Heart right ventricle (tissue), 16 donors: ENCODE results near the gene IGSF8. TPM values are rescaled to one million over a fixed set of nuclear protein-coding genes. Genes with fewer than 3 reads are reported as not detected.

ENCODE experiments used
- ATAC-seq, 8 donors: fragments of 200-7000 bp; cut with Tn5 transposase; one replicate each; pipeline ENCODE4 v1.9.1; 2020; ENCODE audit warnings: mild to moderate bottlenecking in 8 of 8, moderate library complexity in 8 of 8, moderate number of reproducible peaks in 1 of 8
- DNase-seq, 2 donors: peaks; one replicate each; pipeline ENCODE4 v3.0.0-alpha.2; 2020
- H3K27ac ChIP-seq, 10 donors: fragments of 200-600 bp; sonication (generic) in 2 of 10; one replicate each; pipeline versions ENCODE4 v1.5.0 to v1.8.0; 2020 to 2022; ENCODE audit warnings: mild to moderate bottlenecking in 3 of 10
- H3K27me3 ChIP-seq, 7 donors: fragments of 200-600 bp; one replicate each; pipeline ENCODE4 v1.8.0; 2021 to 2022; ENCODE audit warnings: mild to moderate bottlenecking in 2 of 7
- H3K36me3 ChIP-seq, 9 donors: fragments of 200-600 bp; sonication (generic) in 1 of 9; one replicate each; pipeline versions ENCODE4 v1.5.0 to v1.8.0; 2020 to 2022; ENCODE audit warnings: mild to moderate bottlenecking in 2 of 9
- H3K4me1 ChIP-seq, 9 donors: fragments of 200-600 bp; sonication (generic) in 1 of 9; one replicate each; pipeline versions ENCODE4 v1.5.0 to v1.8.0; 2020 to 2022; ENCODE audit warnings: mild to moderate bottlenecking in 4 of 9
- H3K4me3 ChIP-seq, 10 donors: fragments of 200-600 bp; sonication (generic) in 2 of 10; one replicate each; pipeline versions ENCODE4 v1.5.0 to v1.8.0; 2020 to 2022; ENCODE audit warnings: mild to moderate bottlenecking in 7 of 10, moderate library complexity in 2 of 10
- H3K9me3 ChIP-seq, 11 donors: fragments of 200-600 bp in 10 of 11; sonication (generic) in 2 of 11; one replicate each; pipeline versions ENCODE4 v1.5.0 to v1.8.0; 2013 to 2022; ENCODE audit warnings: mild to moderate bottlenecking in 2 of 11, control low read depth in 1 of 11, moderate library complexity in 1 of 11
- CTCF ChIP-seq, 9 donors: fragments of 200-600 bp; sonication (generic) in 2 of 9; IDR thresholded peaks; one replicate each; pipeline versions ENCODE4 v1.5.0 to v1.8.0; 2021 to 2022; ENCODE audit warnings: antibody characterized with exemption in 9 of 9, mild to moderate bottlenecking in 5 of 9, moderate library complexity in 1 of 9
- WGBS, 2 donors: extraction: QIAGEN DNeasy Blood & Tissue Kit; methylation state at CpG; one replicate each; pipeline ENCODE4 v1.1.7; 2013; ENCODE audit warnings: inconsistent platforms in 1 of 2; 5-methylcytosine and 5-hydroxymethylcytosine counted together
- intact Hi-C, 10 donors: fragments of 100-400 bp; cut with DNase I; formaldehyde crosslinking; loops; one replicate each; pipeline versions ENCODE4 v1.11.1 to v1.14.2; 2022
- long read RNA-seq, 3 donors: library from polyadenylated mRNA; unstranded; transcript quantifications; one replicate each; pipeline ENCODE4 v2.0.0, GENCODE V29; 2020 to 2021
- polyA plus RNA-seq, 2 donors: library from polyadenylated mRNA; stranded (reverse); fragments of 200-250 nt; gene quantifications; one replicate each; pipeline ENCODE4 v1.2.3, GENCODE V29; 2013
- total RNA-seq, 10 donors: library from RNA; stranded (reverse); fragmentation: NEBNext Ultra II Directional in 3 of 10; extraction: Animal tissue kit (Norgen Biotek cat#: 25700) in 3 of 10; gene quantifications; one replicate each; pipeline versions ENCODE4 v1.2.1 to v1.2.4, GENCODE V29; 2021 to 2023
- donor health status: Arrhythmogenic right ventricular cardiomyopathy.
- donor health status: ischemic (EF 13 %, LVEDD 7.1; RV severe dilation, severe dysfunction).
- donor health status: healthy with polysubstance abuse.
- donor health status: DM: no; HTN: yes; CAD: no.
- donor health status: DM: no; HTN: no; CAD: no.
- donor health status: ischemic (EF 25% LVEDD 6.9; RV normal size, moderate dysfunction).
- donor health status: ischemic (EF 25% LVEDD 5.7; RV mildly dilated, moderate dysfunction).
- donor health status: healthy.
- donor health status: DM: yes; HTN: yes; CAD: no.
- donor health status: Ischemic cardiomyopathy.
- donor health status: ischemic (EF 35%, LVEDD 5.7; RV mildly dilated, moderate dysfunction).
- donor health status: nonischemic (EF 11% LVEDD 7.7; RV severe dilation, severe dysfunction).
- donor health status: DM: yes; HTN: yes; CAD: no.
- donor health status: PGD.
- donor health status: ischemic (EF 29% LVEDD 5.4; RV normal size, mild dysfunction).
- donor health status: nonischemic (EF 23%, LVEDD 6.1; RV moderate dilation, normal function).

Gene IGSF8, protein sequence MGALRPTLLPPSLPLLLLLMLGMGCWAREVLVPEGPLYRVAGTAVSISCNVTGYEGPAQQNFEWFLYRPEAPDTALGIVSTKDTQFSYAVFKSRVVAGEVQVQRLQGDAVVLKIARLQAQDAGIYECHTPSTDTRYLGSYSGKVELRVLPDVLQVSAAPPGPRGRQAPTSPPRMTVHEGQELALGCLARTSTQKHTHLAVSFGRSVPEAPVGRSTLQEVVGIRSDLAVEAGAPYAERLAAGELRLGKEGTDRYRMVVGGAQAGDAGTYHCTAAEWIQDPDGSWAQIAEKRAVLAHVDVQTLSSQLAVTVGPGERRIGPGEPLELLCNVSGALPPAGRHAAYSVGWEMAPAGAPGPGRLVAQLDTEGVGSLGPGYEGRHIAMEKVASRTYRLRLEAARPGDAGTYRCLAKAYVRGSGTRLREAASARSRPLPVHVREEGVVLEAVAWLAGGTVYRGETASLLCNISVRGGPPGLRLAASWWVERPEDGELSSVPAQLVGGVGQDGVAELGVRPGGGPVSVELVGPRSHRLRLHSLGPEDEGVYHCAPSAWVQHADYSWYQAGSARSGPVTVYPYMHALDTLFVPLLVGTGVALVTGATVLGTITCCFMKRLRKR
- 10 to 100 TPM; 17.0 to 42.2 (median 20.6) TPM for total RNA-seq
- polyA plus RNA-seq = 10 to 100 TPM; 13.4 to 27.1 TPM
- long read RNA-seq, donor 1, transcript IGSF8-201 (7 exons, 2,343 nt) = major isoform, 21 of 30 reads
- long read RNA-seq, donor 1, partial matches to known transcripts = 4 of 30 reads
- long read RNA-seq, donor 1, other reads (novel, unspliced or antisense) = 5 of 30 reads
- long read RNA-seq, donor 2, transcript IGSF8-201 (7 exons, 2,343 nt) = major isoform, 26 of 43 reads
- long read RNA-seq, donor 2, partial matches to known transcripts = 8 of 43 reads
- long read RNA-seq, donor 2, other reads (novel, unspliced or antisense) = 7 of 43 reads
- long read RNA-seq, donor 3, transcript IGSF8-201 (7 exons, 2,343 nt) = major isoform, 14 of 37 reads
- long read RNA-seq, donor 3, partial matches to known transcripts = 11 of 37 reads
- long read RNA-seq, donor 3, other reads (novel, unspliced or antisense) = 10 of 37 reads

DNA sequence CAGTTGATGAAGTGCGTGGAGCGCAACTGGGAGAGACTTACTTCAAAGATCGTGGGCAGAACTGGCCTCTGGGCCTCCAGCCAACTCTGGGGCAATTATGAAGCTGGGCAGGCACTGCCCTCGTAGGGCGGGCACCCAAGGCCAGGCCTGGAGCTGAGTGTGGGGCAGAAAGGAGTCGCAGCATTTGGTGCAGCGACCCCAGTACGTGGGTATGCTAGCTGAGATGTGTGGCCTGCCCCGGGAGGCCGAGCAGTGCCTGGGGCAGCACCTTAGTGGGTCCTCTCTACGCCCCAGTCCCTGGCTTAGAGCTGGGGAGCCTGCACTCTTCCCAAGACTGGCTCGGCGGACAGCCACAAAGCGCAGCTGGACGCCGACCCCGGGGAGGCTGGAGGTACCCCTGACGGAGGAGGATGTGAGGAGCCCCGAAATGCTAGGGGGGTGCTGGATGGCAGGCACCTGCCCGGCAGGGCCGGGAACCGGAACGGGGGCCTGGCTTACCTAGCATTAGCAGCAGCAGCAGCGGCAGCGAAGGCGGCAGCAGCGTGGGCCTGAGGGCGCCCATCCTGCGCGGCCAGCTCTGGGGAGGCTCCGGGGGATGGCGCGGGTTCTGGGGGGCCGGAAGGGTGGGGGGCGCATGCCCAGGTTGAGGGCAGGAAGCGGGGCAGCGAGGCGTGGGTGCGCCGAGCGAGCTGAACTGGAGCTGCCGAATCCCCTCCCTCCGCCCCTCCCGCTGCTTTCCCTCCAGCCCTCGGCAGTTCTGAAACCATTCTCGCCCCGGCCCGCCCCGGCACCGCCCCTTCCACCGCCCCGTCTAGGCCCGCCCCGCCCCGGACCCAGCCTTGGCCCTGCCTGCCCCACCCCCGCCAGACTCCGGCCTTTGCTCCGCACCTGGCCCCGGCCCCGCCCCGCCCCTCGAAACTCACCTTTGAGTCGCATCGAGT lies at the start of gene IGSF8:
TSS of gene IGSF8 (minus strand) at position 709 of the 941 bp plus-strand sequence. CDS start at position 562, 147 bp downstream.
- no peak for TF ChIP-seq CTCF (IDR thresholded peaks at IDR 0.05)
- Histone ChIP-seq H3K4me3 (peak within 1 kb of the TSS; percentile 56 to 95 (median 79)), H3K4me1 (peaks cover 16 to 61% (median 36%) of the 10 kb centered on the region in 9 donors), H3K27ac (peak within 1 kb of the TSS; percentile 20 to 97 (median 92)), H3K36me3 (peaks cover 0 to 22% (median 0%) of the 10 kb centered on the region in 9 donors), H3K27me3 (no peaks in the 10 kb centered on the region), H3K9me3 (no peaks in the 10 kb centered on the region)
- 3 to 4% methylated on average over 38 to 64 of the region's 64 CpGs for WGBS, 2 donors
- intact Hi-C loops = loop anchor here in 5 of 10 donors (2.0 to 10.0 kb wide), 5 partner anchors 94 to 277 kb away; partner anchors contain the start of gene CASQ1 (in 1 of the 5)
- DNase-seq = peak; percentile 93 to 95
- peak; percentile 63 to 83 (median 74) for ATAC-seq

GRCh38 chr1:160148121-160148520 lies 49.7 kb upstream of the IGSF8 start:
- H3K27me3 ChIP-seq = no peaks in the 10 kb centered on the region
- TF ChIP-seq CTCF (IDR thresholded peaks at IDR 0.05) = no peak
- intact Hi-C loops = loop anchor here in 1 of 10 donors (2.0 kb wide), 1 partner anchor 21 kb away; no protein-coding TSS in a partner anchor
- ATAC-seq = peak in 3 of 8 donors; percentile 52 to 73 (median 64)
- H3K4me1 ChIP-seq = peaks cover 0 to 20% (median 0%) of the 10 kb centered on the region in 9 donors
- no peaks in the 10 kb centered on the region for H3K9me3 ChIP-seq
- H3K27ac ChIP-seq = peak overlapping the region in 3 of 10 donors; percentile 29 to 40 (median 29)
- no peak for DNase-seq
- 76 to 79% methylated on average over 3 of the region's 3 CpGs for WGBS, 2 donors
- no peak overlapping the region for H3K4me3 ChIP-seq
- H3K36me3 ChIP-seq = no peaks in the 10 kb centered on the region

GRCh38 chr1:160146107-160146506 lies 47.7 kb upstream of the IGSF8 start:
- intact Hi-C loops = no loop called here
- Histone ChIP-seq H3K9me3 (no peaks in the 10 kb centered on the region), H3K27me3 (no peaks in the 10 kb centered on the region), H3K4me1 (peaks cover 0 to 20% (median 0%) of the 10 kb centered on the region in 9 donors), H3K27ac (no peak overlapping the region), H3K36me3 (peaks cover 0 to 19% (median 0%) of the 10 kb centered on the region in 9 donors), H3K4me3 (no peak overlapping the region)
- TF ChIP-seq CTCF (IDR thresholded peaks at IDR 0.05) = no peak
- 94% methylated on average over 14 of the region's 14 CpGs for WGBS, 2 donors
- DNase-seq (no peak), ATAC-seq (no peak)
